HepG2 (cell line): ENCODE data around the gene DELE1. TPM values are rescaled to one million over a fixed set of nuclear protein-coding genes. Genes with fewer than 3 reads are reported as not detected.
A peak's percentile ranks its signal among the peaks of the same experiment; 100 is the strongest.

ENCODE experiments used
- AGO2 ChIP-seq: fragments of 200-400 bp; formaldehyde crosslinking; optimal IDR thresholded peaks from 2 replicates; pipeline ENCODE3; 2017; ENCODE audit warnings: mild to moderate bottlenecking, low read depth, low read length, moderate library complexity
- CCAR2 ChIP-seq: fragments of 200-400 bp; formaldehyde crosslinking; optimal IDR thresholded peaks from 2 replicates; pipeline ENCODE3; 2018; ENCODE audit warnings: low read depth, mild to moderate bottlenecking, low read length, moderate library complexity
- CENPX ChIP-seq: sonication (generic); formaldehyde crosslinking; IDR thresholded peaks from 2 replicates; pipeline ENCODE4 v1.9.0; 2021; ENCODE audit warnings: mild to moderate bottlenecking, missing genetic modification reagents, moderate library complexity
- KDM6A ChIP-seq: IDR thresholded peaks from 2 replicates; pipeline ENCODE4 v1.6.1; 2016; ENCODE audit warnings: low read depth
- KLF11 ChIP-seq: IDR thresholded peaks from 2 replicates; pipeline ENCODE4 v1.6.1; 2016; ENCODE audit warnings: missing compliant biosample characterization
- NRL ChIP-seq: sonication (generic); formaldehyde crosslinking; IDR thresholded peaks from 2 replicates; pipeline ENCODE4 v1.5.0; 2020; ENCODE audit warnings: missing genetic modification reagents, mild to moderate bottlenecking, moderate library complexity, borderline replicate concordance
- PAWR ChIP-seq: sonication (generic); formaldehyde crosslinking; IDR thresholded peaks from 2 replicates; pipeline ENCODE4 v1.4.0; 2020; ENCODE audit warnings: missing genetic modification reagents, mild to moderate bottlenecking, borderline replicate concordance
- PCBP1 ChIP-seq: fragments of 200-400 bp; formaldehyde crosslinking; IDR thresholded peaks from 2 replicates; pipeline ENCODE4 v1.6.1; 2017; ENCODE audit warnings: mild to moderate bottlenecking, low read depth, low read length, borderline replicate concordance
- POLR2AphosphoS5 ChIP-seq: IDR thresholded peaks from 2 replicates; pipeline ENCODE4 v1.6.1; 2012; ENCODE audit warnings: low read depth, low read length
- PPARG ChIP-seq: conservative IDR thresholded peaks from 2 replicates; pipeline ENCODE4 v1.6.1; 2016; ENCODE audit warnings: missing biosample characterization, missing genetic modification reagents
- SRSF9 ChIP-seq: fragments of 200-400 bp; formaldehyde crosslinking; IDR thresholded peaks from 2 replicates; pipeline ENCODE4 v1.6.1; 2018; ENCODE audit warnings: borderline replicate concordance, mild to moderate bottlenecking, low read depth, low read length; ENCODE audit not compliant: insufficient read depth, poor library complexity, severe bottlenecking
- STAT5B ChIP-seq: sonication (generic); formaldehyde crosslinking; IDR thresholded peaks from 2 replicates; pipeline ENCODE4 v1.4.0; 2020; ENCODE audit warnings: missing genetic modification reagents
- TBP ChIP-seq: sonication (generic); formaldehyde crosslinking; IDR thresholded peaks from 2 replicates; pipeline ENCODE4 v1.5.0; 2020; ENCODE audit warnings: missing genetic modification reagents
- WIZ ChIP-seq: sonication (generic); formaldehyde crosslinking; IDR thresholded peaks from 2 replicates; pipeline ENCODE4 v1.5.1; 2020; ENCODE audit warnings: mild to moderate bottlenecking, missing genetic modification reagents
- ZFP41 ChIP-seq: sonication (generic); formaldehyde crosslinking; IDR thresholded peaks from 2 replicates; pipeline ENCODE4 v1.4.0; 2020; ENCODE audit warnings: mild to moderate bottlenecking, missing genetic modification reagents, borderline replicate concordance
- ZFP62 ChIP-seq: sonication (generic); formaldehyde crosslinking; IDR thresholded peaks from 2 replicates; pipeline ENCODE4 v1.4.0; 2020; ENCODE audit warnings: missing genetic modification reagents
- ZNF101 ChIP-seq: sonication (generic); formaldehyde crosslinking; IDR thresholded peaks from 2 replicates; pipeline ENCODE4 v1.4.0; 2020; ENCODE audit warnings: mild to moderate bottlenecking, low read depth, missing genetic modification reagents, borderline replicate concordance
- ZNF264 ChIP-seq: sonication (generic); formaldehyde crosslinking; IDR thresholded peaks from 2 replicates; pipeline ENCODE4 v1.4.0; 2020; ENCODE audit warnings: missing genetic modification reagents
- ZNF33B ChIP-seq: sonication (generic); formaldehyde crosslinking; IDR thresholded peaks from 2 replicates; pipeline ENCODE4 v1.5.1; 2020; ENCODE audit warnings: mild to moderate bottlenecking, missing genetic modification reagents
- ZNF451 ChIP-seq: sonication (generic); formaldehyde crosslinking; IDR thresholded peaks from 2 replicates; pipeline ENCODE4 v1.5.0; 2020; ENCODE audit warnings: mild to moderate bottlenecking, missing genetic modification reagents
- ZNF614 ChIP-seq: IDR thresholded peaks from 2 replicates; pipeline ENCODE4 v1.6.1; 2018; ENCODE audit warnings: missing biosample characterization, missing genetic modification reagents, inconsistent platforms, borderline replicate concordance
- ZNF850 ChIP-seq: sonication (generic); formaldehyde crosslinking; conservative IDR thresholded peaks from 2 replicates; pipeline ENCODE4 v1.9.0; 2021; ENCODE audit warnings: mild to moderate bottlenecking, missing genetic modification reagents
- polyA plus RNA-seq, 8 experiments: library from polyadenylated mRNA; depleted of rRNA in 3 of 8; stranded (reverse) in 7 of 8; unstranded in 1 of 8; fragments of >200 nt; fragmentation: Illumina TruSeq in 4 of 8; extraction: Trizol in 4 of 8; gene quantifications; 2 replicates each; pipeline versions ENCODE4 v1.2.1 to v1.2.3, GENCODE V29; 2011 to 2016; ENCODE audit warnings: low read depth in 4 of 8, missing spikeins in 1 of 8, mixed read lengths in 1 of 8; ENCODE audit not compliant: insufficient read depth in 1 of 8
- total RNA-seq, 5 experiments: library from RNA; depleted of rRNA; stranded (reverse); fragments of >200 nt; fragmentation: Illumina TruSeq; extraction: Trizol; gene quantifications; 2 replicates each; pipeline ENCODE4 v1.2.3, GENCODE V29; 2016; ENCODE audit warnings: low read depth in 1 of 5
- TF ChIP-seq, protein P1 (sequence below): sonication (generic); IDR thresholded peaks from 2 replicates; pipeline ENCODE4 v1.6.1; 2016; ENCODE audit warnings: low read depth, borderline replicate concordance
- TF ChIP-seq, protein P2 (sequence below): sonication (generic); formaldehyde crosslinking; IDR thresholded peaks from 2 replicates; pipeline ENCODE4 v1.5.1; 2020; ENCODE audit warnings: missing genetic modification reagents, mild to moderate bottlenecking, borderline replicate concordance
- TF ChIP-seq, protein P3 (sequence below): sonication (generic); formaldehyde crosslinking; IDR thresholded peaks from 2 replicates; pipeline ENCODE4 v1.4.0; 2020; ENCODE audit warnings: mild to moderate bottlenecking, low read depth, missing genetic modification reagents
- TF ChIP-seq, protein P4 (sequence below): IDR thresholded peaks from 2 replicates; pipeline ENCODE4 v1.6.1; 2016; ENCODE audit warnings: missing compliant biosample characterization, missing genetic modification reagents, borderline replicate concordance

DELE1 gene
- total and polyA plus RNA-seq, 2 of the 13 experiments (the other 11 are each of a cell fraction or from before 2014, with no cell fraction given): 57.5 to 90.3 TPM

DNA sequence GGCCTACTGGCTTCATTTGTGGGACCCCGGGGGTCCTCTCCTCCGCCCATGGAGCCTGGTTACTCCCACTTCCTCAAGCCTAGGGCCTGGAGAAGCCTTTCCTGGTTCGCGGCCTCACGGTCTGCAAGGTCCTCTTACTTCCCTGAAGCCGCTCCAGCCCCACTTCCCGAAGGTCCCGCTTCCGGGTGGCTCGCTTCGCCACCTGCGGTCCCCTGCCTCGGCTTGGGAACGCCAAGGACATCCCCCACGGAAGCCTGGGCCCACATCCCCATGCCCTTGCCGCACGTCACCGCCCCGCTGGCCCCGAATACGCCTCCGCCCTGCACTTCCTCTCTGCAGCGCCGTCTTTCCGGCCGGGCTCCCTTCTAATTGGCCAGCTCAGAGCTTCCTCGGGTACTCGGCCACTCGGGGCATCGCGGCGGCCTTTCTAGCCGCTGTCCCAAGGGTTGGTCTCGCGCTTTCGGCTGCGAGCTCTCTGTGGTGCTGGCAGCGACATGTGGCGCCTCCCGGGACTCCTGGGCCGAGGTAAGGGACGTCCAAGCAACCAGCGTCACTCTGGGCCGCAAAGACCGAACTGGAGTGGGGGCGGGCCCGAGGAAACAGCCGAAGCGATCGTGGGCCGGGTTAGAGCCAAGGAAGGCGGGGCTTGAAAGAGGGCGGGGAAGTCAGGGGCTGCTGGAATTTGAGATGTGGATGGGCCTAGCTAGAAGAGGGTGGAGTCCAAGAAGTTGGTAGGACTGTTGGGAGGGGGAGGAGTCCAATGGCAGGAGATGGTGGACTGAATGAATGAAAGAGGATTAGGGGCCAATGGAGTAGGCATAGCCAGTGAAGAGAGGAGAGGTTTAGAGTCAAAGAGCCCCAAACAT lies at the start of gene DELE1 (continued):
- no peak for TF ChIP-seq SRSF9
- TF ChIP-seq ZNF614 (CRISPR knock-in tag): peak; percentile 43; the same call in 1 of the 2 replicates
- TF ChIP-seq WIZ (CRISPR knock-in tag): no peak
- peak; percentile 91 for TF ChIP-seq POLR2AphosphoS5
- no peak for TF ChIP-seq KDM6A
- TF ChIP-seq, protein P1, sequence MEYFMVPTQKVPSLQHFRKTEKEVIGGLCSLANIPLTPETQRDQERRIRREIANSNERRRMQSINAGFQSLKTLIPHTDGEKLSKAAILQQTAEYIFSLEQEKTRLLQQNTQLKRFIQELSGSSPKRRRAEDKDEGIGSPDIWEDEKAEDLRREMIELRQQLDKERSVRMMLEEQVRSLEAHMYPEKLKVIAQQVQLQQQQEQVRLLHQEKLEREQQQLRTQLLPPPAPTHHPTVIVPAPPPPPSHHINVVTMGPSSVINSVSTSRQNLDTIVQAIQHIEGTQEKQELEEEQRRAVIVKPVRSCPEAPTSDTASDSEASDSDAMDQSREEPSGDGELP: no peak; the same call in 1 of the 2 replicates
- TF ChIP-seq KLF11: peak; percentile 56; the same call in 1 of the 2 replicates
- TF ChIP-seq ZFP41 (CRISPR knock-in tag): no peak
- TF ChIP-seq ZNF451 (CRISPR knock-in tag): peak; percentile 89
- TF ChIP-seq PAWR (CRISPR knock-in tag): 0 out of 2 replicates have a peak, but pooled peaks have one; percentile 88
- TF ChIP-seq AGO2: peak; percentile 85
- TF ChIP-seq ZNF264 (CRISPR knock-in tag): no peak
- TF ChIP-seq ZNF33B (CRISPR knock-in tag): peak; percentile 78; the same call in 1 of the 2 replicates
- TF ChIP-seq, protein P2, sequence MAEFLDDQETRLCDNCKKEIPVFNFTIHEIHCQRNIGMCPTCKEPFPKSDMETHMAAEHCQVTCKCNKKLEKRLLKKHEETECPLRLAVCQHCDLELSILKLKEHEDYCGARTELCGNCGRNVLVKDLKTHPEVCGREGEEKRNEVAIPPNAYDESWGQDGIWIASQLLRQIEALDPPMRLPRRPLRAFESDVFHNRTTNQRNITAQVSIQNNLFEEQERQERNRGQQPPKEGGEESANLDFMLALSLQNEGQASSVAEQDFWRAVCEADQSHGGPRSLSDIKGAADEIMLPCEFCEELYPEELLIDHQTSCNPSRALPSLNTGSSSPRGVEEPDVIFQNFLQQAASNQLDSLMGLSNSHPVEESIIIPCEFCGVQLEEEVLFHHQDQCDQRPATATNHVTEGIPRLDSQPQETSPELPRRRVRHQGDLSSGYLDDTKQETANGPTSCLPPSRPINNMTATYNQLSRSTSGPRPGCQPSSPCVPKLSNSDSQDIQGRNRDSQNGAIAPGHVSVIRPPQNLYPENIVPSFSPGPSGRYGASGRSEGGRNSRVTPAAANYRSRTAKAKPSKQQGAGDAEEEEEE (CRISPR knock-in tag): no peak; the same call in 1 of the 2 replicates
- TF ChIP-seq TBP (CRISPR knock-in tag): no peak
- TF ChIP-seq ZNF101 (CRISPR knock-in tag): 0 out of 2 replicates have a peak, but pooled peaks have one; percentile 76
- TF ChIP-seq PPARG (CRISPR knock-in tag): no peak
- TF ChIP-seq CENPX: no peak
- TF ChIP-seq, protein P3, sequence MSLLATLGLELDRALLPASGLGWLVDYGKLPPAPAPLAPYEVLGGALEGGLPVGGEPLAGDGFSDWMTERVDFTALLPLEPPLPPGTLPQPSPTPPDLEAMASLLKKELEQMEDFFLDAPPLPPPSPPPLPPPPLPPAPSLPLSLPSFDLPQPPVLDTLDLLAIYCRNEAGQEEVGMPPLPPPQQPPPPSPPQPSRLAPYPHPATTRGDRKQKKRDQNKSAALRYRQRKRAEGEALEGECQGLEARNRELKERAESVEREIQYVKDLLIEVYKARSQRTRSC (CRISPR knock-in tag): no peak
- no peak for TF ChIP-seq ZFP62 (CRISPR knock-in tag)
- TF ChIP-seq, protein P4, sequence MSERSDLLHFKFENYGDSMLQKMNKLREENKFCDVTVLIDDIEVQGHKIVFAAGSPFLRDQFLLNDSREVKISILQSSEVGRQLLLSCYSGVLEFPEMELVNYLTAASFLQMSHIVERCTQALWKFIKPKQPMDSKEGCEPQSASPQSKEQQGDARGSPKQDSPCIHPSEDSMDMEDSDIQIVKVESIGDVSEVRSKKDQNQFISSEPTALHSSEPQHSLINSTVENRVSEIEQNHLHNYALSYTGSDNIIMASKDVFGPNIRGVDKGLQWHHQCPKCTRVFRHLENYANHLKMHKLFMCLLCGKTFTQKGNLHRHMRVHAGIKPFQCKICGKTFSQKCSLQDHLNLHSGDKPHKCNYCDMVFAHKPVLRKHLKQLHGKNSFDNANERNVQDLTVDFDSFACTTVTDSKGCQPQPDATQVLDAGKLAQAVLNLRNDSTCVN (CRISPR knock-in tag): peak; percentile 19; the same call in 1 of the 2 replicates
- no peak for TF ChIP-seq ZNF850 (CRISPR knock-in tag)
- TF ChIP-seq PCBP1: no peak
- TF ChIP-seq NRL (CRISPR knock-in tag): peak; percentile 61; the same call in 1 of the 2 replicates
- TF ChIP-seq STAT5B: no peak
- TF ChIP-seq CCAR2: no peak
